ENCODE results near the gene CHL1.

The CHL1 gene, protein sequence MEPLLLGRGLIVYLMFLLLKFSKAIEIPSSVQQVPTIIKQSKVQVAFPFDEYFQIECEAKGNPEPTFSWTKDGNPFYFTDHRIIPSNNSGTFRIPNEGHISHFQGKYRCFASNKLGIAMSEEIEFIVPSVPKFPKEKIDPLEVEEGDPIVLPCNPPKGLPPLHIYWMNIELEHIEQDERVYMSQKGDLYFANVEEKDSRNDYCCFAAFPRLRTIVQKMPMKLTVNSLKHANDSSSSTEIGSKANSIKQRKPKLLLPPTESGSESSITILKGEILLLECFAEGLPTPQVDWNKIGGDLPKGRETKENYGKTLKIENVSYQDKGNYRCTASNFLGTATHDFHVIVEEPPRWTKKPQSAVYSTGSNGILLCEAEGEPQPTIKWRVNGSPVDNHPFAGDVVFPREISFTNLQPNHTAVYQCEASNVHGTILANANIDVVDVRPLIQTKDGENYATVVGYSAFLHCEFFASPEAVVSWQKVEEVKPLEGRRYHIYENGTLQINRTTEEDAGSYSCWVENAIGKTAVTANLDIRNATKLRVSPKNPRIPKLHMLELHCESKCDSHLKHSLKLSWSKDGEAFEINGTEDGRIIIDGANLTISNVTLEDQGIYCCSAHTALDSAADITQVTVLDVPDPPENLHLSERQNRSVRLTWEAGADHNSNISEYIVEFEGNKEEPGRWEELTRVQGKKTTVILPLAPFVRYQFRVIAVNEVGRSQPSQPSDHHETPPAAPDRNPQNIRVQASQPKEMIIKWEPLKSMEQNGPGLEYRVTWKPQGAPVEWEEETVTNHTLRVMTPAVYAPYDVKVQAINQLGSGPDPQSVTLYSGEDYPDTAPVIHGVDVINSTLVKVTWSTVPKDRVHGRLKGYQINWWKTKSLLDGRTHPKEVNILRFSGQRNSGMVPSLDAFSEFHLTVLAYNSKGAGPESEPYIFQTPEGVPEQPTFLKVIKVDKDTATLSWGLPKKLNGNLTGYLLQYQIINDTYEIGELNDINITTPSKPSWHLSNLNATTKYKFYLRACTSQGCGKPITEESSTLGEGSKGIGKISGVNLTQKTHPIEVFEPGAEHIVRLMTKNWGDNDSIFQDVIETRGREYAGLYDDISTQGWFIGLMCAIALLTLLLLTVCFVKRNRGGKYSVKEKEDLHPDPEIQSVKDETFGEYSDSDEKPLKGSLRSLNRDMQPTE (N-terminal part only)

DNA sequence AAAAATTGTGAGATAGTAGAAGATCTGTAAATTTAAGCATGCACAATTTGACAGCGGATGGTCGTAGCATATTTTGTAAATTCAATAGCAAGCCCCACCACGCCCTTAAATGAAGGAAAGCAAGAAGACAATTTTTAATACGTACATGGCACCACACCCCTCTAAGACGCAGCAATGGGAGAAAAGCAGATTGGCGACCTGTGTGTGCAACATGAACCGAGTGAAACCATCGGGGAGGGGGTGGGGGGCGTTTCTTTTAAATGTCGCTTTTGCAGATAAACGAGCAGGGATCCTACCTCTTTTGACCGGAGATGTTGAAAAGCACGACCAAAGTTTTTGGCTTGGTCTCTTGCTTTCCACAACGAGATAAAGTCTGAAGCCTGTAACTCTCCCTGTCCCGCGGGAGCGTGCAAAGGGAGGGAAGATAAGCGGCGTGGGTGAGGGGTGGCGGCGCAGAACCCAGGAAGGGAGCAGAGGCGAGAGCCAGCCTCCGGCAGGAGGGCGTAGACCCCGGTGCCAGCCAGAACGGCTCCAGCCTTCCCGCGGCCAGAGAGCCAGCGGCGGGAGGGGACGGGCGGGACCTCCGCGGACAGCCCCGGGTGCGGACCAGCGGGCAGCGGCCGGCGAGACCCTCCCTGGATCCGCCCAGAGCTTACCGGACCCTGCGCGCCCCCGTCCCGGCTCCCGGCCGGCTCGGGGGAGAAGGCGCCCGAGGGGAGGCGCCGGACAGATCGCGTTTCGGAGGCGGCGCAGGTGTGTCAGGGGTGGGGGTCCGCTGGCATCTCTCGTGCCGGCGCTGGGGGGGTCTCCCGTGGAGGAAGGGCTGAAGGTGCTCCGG lies at the start of gene CHL1:
Gene CHL1, plus strand, starts transcription at position 453 of the 838 bp plus-strand sequence. CDS start 123,014 bp downstream, outside the sequence.
- no peak for DNase-seq (ENCODE audit: low read depth in 3 of 3)

DNA sequence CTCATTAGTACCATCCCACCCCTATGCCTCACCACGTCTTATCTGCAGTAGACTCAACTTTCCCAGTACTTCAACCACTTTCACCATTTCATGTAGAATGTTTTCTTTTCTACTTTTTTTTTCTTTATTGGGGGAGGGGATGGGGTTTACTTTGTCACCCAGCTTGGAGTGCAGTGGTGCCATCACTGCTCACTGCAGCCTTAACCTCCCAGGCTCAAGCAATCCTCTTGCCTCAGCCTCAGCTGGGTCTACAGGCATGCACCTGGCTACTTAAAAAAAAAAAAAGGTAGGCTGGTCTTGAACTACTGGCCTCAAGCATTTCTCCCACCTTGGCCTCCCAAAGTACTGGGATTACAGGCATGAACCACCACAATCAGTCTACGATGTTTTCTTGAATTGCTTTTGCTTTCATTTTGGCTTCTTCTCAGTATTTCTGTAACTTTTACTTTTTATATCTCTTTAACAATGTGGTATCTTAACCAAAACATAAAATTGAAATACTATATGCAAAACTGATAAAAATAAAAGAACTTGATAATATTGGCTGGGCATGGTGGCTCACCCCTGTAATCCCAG lies 44.9 kb upstream of the CHL1 start:
- DNase-seq (ENCODE audit: low read depth in 3 of 3) = no peak

DNA sequence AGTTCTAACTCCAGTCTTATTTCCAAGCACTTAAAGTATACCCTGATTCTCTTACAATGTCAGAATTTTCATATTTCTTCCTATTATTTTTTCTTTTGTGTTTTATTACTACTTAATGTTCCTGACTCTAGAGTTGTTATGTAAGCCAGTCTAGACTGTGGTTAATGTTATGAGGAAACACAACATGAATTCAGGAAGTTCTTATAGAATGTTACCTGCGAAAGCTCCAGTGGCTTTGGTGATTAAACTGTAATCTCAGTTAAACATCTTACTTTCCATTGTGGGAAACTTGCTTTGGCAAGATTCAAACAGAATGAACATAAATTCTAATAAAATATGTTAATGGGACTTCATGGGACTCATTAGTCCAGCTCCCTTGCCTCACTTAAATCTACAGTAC lies 36.6 kb upstream of the CHL1 start:
- DNase-seq (ENCODE audit: low read depth in 3 of 3) = no peak

DNA sequence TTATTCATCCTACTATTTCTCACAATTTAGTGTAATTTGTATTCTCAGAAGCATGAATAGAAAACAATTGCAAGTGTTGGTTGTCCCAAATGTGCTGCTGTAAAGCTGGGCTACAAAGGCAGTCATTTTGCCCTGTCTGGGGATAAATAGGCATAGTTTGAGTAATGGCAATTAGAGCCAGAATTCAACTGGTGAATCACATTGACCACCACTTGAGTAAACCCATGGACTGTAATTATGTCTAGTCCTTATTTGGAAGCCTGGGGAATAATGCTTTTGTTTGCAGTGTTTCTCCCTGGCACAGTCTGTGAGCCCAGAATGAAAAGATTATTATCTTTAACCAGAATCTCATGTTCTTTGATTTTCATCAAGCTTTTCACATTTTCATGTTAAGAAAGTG lies 30.5 kb upstream of the CHL1 start:
- no peak for DNase-seq (ENCODE audit: low read depth in 3 of 3)

DNA sequence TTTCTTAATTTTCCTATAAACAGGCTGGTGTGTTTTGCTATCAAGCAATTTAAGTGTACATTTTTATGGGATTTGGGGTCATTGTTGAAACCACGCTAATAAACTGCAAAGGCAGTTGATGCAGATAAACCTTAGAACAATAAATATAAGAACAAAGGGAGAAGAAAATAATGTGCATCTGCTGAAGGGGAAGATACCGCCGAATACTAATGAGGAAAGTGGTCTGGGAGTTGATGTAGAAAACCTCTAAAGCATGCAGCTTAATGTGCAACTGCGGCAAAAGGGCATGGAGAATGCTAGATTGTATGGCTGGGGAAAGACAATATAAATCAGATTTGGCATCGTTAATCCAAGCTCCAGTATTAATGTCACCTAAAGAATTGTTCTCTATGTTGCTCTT lies 29.8 kb upstream of the CHL1 start:
- no peak for DNase-seq (ENCODE audit: low read depth in 3 of 3)

DNA sequence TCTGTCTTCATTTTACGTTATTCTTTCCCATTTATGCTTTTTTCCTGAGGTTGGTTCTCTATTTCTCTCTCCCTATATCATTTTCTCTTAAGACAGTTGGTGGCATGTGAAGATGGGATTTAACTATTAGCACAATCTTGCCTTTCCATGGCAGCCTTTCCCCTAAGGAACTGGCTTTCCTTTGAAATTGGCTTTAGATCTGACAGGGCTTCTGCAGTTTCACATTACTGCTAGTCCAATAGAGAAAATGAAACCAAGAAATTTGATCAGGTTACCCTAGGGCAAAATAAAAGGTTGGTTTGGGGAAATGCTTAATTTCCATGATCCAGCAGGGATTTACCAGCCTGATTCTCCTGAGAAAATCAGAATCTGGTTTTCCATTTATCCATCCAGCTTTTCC lies 22.7 kb upstream of the CHL1 start:
- DNase-seq (ENCODE audit: low read depth in 3 of 3) = no peak

DNA sequence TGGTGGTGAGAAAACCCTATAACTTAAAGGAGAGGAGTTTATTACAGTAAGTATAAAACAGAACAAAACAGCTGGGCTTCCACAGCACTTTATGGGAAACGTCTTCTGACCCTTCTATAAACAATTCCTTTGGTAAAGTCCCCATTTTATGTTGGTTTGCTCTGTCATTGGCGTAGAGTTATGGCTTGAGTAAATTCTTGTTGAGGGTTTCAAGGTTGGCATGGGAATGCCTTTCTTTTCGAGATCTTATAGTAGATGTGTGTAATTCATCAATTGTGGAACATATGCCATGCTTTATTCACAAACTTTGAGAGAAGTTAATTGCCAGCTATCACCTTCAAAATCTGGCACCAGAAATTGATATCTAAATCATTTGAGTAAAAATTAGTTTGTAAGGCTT lies 11.6 kb upstream of the CHL1 start:
- DNase-seq (ENCODE audit: low read depth in 3 of 3) = no peak

DNA sequence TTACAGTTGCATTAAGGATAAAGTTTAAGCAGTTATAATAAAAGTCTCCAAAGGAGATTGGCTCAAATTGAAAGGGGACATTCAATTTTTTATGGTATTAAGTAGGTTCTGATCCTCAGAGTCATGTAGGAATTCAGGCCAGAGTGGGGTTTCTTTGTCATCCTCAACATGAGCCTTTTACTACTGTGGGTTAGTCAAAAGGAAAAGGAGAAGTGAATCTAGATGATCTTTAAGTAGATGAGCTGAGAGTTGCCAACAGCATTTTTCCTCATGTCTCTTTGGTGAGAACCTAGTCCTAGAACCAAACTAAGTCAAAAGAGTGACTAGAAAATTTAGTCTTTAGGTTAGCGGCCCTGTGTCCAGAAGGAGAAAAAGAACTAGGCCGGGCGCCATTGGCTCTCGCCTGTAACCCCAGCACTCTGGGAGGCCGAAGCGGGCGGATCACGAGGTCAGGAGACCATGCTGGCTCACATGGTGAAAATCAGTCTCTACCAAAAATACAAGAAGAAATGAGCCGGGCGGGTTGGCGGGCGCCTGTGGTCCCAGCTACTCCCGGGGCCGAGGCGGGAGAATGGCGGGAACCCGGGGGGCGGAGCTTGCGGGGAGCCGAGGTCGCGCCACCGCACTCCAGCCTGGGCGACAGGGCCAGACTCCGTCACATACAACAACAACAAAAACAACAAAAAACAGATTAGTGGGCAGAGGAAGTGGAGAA lies 4.2 kb upstream of the CHL1 start:
- no peak for DNase-seq (ENCODE audit: low read depth in 3 of 3)

DNA sequence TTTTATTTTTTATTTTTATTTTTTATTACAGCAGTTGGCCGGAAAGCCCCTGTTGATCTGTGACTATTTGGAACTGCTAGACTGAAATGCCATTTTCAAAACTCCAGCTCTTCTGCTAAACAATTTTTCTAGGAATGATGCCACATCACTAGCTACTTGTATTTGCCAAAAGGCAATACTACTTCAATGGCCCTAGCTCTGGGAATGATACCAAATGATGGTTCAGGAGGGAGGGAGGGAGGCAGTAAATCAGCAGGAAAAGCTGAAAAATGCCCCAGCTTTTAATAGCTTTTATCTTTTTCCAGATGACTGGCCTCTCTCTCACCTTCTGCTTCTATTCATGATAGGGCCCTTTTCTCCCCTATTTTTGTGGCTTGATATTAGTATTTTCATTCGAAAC lies 2.6 kb upstream of the CHL1 start:
- no peak for DNase-seq (ENCODE audit: low read depth in 3 of 3)

DNA sequence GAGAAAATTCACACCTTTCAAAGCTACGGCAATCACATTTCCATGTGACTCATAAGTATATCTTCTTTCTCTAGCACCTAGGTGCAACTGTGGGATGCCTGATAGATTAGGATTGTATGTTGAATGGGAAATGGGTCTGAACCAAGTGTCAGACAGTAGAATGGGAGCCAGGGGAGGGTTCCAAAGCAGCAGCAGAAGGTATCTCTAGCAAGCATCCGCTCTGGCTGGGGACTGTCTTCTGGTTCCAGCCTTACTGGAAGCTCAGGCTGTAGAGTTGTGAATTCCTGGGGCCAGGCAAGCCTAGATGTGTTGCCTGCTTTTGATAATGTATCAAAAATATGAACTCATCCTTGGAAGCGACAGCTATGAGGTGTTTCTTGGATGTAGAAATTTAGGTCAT lies 2.1 kb upstream of the CHL1 start:
- no peak for DNase-seq (ENCODE audit: low read depth in 3 of 3)

DNA sequence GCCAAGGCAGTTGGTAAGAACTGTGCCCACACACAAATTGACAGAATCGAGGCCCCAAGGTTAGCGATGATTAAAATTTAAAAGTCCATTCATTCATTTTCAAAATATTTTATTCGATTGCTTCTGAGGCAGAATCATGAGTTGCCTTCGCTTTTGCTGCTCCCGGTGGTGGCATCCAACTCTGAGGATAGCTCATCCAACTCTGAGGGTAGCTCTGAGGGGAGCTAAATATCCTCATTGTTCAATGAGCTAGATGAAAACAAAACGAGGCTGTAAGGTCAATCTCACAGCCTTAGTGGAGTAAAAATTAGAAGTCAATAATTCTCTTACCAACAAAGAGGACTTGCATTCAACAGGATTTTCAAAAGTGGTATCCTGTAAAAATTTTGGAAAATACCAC lies 897 bp upstream of the CHL1 start:
- no peak for DNase-seq (ENCODE audit: low read depth in 3 of 3)

DNA sequence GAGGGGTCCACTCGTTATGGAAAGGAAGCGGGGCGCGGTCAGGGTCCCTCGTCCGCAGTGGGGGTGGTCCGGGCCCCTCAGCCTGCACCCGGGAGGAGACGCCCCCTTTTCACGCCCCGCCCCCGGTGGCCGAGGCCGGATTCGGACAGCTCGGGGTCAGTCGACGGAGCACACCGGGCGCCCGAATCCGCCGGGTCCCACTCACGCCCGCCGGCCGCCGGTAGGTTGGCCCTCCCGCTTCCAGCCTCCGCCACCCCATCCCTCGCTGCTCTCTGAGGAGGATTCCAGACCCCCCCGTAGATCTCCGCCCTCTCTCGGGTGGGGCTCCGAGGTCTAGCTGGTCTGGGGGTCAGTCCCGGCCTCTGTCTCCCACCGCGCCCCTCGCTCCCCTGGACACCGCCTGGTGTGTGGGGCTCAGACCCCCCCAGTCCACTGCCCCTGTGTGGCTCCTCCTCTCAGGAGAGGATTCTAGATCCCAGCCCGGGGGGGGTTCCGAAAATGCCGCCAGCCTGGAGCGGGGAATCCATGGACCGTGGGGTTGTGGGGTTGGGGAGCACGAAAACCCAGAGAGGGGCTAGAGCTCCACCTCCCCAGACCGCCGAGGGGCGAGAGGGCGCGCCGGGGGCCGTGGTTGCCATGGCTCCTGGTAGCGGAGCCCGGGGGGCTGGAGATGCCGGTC lies 725 bp downstream of the CHL1 start:
- DNase-seq (ENCODE audit: low read depth in 3 of 3) = no peak

DNA sequence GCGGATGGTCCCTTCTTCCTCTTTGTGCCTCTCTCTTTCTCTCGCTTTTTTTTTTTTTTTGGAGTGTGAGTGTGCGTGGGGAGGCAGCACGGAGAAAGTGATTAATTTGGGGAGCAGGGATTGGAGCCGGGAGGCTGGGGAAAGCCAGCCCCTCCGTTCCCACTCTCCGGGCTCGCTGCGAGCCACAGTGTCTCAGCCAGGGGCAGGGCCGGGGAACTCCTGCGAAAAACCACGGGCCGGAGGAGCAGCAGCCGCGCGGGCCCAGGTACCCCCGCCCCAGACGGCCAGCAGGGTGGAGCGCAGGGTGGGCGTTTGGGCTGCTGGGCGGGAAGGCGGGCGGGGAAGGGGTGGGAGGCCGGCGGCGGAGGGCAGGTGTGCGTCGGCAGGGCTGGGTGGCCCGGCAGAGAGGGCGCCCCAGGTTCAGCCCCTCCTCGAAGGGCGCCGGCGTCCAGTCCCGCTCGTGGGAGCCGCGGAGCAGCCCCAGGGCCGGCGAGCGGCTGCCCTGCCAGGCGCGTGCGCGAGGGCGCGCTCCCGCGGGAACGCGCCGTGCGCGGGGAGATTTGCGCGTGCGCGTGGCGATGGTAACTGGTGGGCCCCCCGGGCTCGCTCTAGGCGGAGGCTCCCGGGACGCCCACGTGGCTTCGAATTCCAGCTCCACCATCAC lies 1.4 kb downstream of the CHL1 start:
- no peak for DNase-seq (ENCODE audit: low read depth in 3 of 3)

DNA sequence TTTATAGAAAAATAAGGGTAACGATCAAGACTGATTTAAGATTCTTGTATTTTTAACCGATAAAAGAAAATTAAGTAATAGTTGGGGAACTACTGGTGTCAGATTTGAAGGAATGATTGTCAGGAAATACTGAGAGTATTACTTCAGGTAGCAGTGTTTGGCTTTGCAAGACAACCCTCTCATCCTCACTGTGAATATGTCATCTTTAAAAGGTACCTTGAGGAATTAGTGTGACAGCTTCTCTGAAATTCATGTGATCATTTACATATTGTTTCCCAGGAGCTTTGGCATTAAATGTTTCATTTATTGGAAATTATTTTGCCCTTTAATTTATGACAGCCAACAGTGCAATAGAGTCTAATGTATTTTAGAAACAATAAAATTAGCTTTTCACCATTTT lies 3.3 kb downstream of the CHL1 start:
- no peak for DNase-seq (ENCODE audit: low read depth in 3 of 3)

DNA sequence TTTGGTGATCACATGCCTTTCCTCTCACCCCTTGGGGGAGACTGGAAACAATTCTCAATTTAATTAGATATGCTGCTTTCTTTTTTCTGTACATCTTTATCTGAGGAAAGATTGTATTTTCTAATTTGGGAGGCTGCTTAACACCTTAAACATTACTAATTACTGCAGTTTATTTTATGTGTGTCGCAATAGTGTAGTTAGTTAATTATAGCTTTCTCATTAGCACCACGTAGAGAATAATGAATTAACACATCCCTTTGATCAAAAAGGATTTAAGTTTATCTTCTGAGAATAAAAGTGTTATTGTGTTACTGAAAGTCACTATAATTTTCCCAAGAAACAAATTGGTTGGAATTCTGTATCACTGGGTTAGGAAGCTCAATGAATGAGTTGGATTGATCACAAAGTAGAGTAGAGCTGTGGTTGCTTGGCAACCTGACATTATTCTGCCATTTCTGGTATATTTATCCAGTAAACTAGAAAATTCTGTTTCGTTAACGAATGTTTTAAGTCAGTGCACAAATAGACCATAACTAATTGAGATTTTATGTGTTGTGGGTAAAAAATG lies 4.3 kb downstream of the CHL1 start:
- no peak for DNase-seq (ENCODE audit: low read depth in 3 of 3)

DNA sequence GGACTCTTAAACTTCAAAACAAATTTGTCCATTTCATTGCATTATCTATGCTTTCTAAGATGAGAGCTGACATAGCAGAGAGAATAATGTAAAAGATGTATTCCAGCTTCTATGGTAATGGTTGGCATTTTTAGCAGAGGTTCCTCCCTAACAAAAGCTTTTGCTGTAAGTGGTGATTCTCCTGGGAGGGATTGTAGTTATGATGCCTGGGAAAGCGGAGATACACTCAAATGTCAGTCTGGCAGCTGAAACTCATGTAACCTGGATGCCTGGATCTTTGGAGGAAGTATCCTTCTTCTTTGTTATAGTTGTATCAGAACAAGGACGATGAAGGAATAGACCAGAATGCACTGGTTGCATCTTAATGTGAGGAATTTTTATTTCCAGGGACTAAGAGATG lies 7.5 kb downstream of the CHL1 start:
- no peak for DNase-seq (ENCODE audit: low read depth in 3 of 3)

DNA sequence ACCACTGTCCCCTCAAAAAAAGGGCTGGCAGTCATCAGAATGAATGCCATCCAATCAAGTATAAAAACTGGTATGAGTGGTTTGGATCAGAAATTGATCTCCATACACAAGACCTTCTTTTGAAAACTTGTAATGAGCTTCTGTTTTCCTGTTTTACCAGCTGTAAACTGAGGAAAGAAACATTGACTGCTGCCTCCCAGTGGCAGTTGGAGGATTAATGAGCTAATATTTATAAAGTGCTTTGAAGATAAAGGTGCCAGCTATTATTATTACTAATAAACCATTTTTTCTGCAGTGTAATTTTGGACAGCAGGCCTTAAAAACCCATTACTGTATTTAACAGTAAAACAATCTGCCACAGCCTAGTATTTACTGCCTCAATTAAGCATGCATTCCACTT lies 11.4 kb downstream of the CHL1 start:
- DNase-seq (ENCODE audit: low read depth in 3 of 3) = no peak

DNA sequence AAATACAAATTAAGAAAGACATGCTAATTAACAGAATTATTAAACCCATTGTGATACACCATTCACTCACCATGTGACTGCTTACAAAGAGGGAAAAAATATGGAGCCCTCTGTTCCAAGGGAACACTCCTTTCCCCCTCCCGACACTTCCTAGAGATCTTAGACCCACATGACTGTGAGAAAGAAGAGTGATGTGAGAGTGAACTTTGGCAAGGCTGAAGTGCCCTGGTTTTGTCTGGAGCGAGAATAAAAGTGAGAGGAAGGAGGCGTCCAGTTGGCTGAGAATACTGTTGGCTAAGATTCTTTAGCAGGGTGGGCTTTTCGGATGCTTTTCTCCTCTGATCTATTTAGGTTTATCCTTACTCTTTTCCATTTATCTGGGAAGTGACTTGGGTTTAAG lies 14.1 kb downstream of the CHL1 start:
- DNase-seq (ENCODE audit: low read depth in 3 of 3) = no peak

DNA sequence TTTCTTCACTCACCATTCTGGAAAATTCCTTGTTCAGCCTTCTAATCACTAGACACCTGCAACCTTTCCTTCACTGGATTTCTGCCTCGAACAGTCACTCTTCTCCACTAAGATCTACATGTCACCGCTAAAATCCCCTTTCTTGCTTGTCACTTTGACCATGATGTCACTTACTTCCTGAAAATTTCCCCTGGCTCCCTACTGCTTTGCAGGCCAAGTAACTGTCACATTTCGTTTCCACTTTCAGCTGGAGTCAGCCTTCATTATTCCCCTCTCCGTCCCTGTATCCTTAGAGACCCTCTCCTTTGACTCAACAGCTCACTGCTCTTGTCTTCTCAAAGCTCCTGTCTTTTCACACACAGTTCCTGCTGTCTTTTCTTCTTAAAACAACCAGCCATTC lies 15.9 kb downstream of the CHL1 start:
- no peak for DNase-seq (ENCODE audit: low read depth in 3 of 3)

Measured in stimulated activated CD4-positive, alpha-beta T cell treated with anti-CD3 and anti-CD28 coated beads, TNF-alpha, amount 100 ng/mL, for 4 hours (primary cell).